Measurements from ENCODE around the gene SLC2A14. TPM values are rescaled to one million over a fixed set of nuclear protein-coding genes. Genes with fewer than 3 reads are reported as not detected.
"Not testable (repeated sequence)": the region's sequence is repeated elsewhere in the genome, so short reads cannot be mapped to it uniquely, and the experiment has no call there.

SLC2A14 gene
- polyA plus RNA-seq (2014; cell fraction: cytosol; rRNA removed), result not detected in 2 replicates
- polyA plus RNA-seq (2014; cell fraction: nucleus; rRNA removed), result not detected in 2 replicates

GRCh38 chr12:7872566-7873319, at the start of gene SLC2A14:
Gene SLC2A14, minus strand, starts transcription at chr12:7872915. Its CDS starts 3,035 bp downstream, at chr12:7869880.
- DNase-seq (ENCODE audit: low spot score), result no peak

- not testable (repeated sequence) for DNase-seq (ENCODE audit: low spot score)
These were observed 48.5 kb upstream of the SLC2A14 start for GRCh38 chr12:7921181-7921580.

- not testable (repeated sequence) for DNase-seq (ENCODE audit: low spot score)
These were observed 45.5 kb upstream of the SLC2A14 start for GRCh38 chr12:7918268-7918590.

GRCh38 chr12:7917392-7918267, 44.9 kb upstream of the SLC2A14 start:
- no peak for DNase-seq (ENCODE audit: low spot score)

GRCh38 chr12:7916936-7917335, 44.2 kb upstream of the SLC2A14 start:
- no peak for DNase-seq (ENCODE audit: low spot score)

- no peak for DNase-seq (ENCODE audit: low spot score)
These were observed 43.1 kb upstream of the SLC2A14 start for GRCh38 chr12:7915661-7916403.

GRCh38 chr12:7910106-7910505, 37.4 kb upstream of the SLC2A14 start:
- DNase-seq (ENCODE audit: low spot score), result not testable (repeated sequence)

GRCh38 chr12:7907009-7907408, 34.3 kb upstream of the SLC2A14 start:
- DNase-seq (ENCODE audit: low spot score), result no peak

GRCh38 chr12:7906303-7906702, 33.6 kb upstream of the SLC2A14 start:
- not testable (repeated sequence) for DNase-seq (ENCODE audit: low spot score)

GRCh38 chr12:7905600-7906125, 32.9 kb upstream of the SLC2A14 start:
- DNase-seq (ENCODE audit: low spot score), result not testable (repeated sequence)

GRCh38 chr12:7905071-7905470, 32.4 kb upstream of the SLC2A14 start:
- no peak for DNase-seq (ENCODE audit: low spot score)

GRCh38 chr12:7902416-7902815, 29.7 kb upstream of the SLC2A14 start:
- DNase-seq (ENCODE audit: low spot score), result not testable (repeated sequence)

- no peak for DNase-seq (ENCODE audit: low spot score)
These were observed 27.0 kb upstream of the SLC2A14 start for GRCh38 chr12:7899755-7900154.

GRCh38 chr12:7896726-7897125, 24.0 kb upstream of the SLC2A14 start:
- DNase-seq (ENCODE audit: low spot score), result not testable (repeated sequence)

GRCh38 chr12:7892186-7892980, 19.7 kb upstream of the SLC2A14 start:
- no peak for DNase-seq (ENCODE audit: low spot score)

- no peak for DNase-seq (ENCODE audit: low spot score)
These were observed 12.0 kb upstream of the SLC2A14 start for GRCh38 chr12:7884689-7885088.

- not testable (repeated sequence) for DNase-seq (ENCODE audit: low spot score)
These were observed 9.0 kb upstream of the SLC2A14 start for GRCh38 chr12:7881736-7882120.

- not testable (repeated sequence) for DNase-seq (ENCODE audit: low spot score)
These were observed 8.4 kb upstream of the SLC2A14 start for GRCh38 chr12:7880952-7881735.

GRCh38 chr12:7879246-7879645, 6.5 kb upstream of the SLC2A14 start:
- DNase-seq (ENCODE audit: low spot score), result no peak

- DNase-seq (ENCODE audit: low spot score), result no peak
These were observed 4.7 kb upstream of the SLC2A14 start for GRCh38 chr12:7877420-7877819.

Data from SK-N-DZ (cell line).